Right atrium auricular region (tissue), 2 donors: ENCODE data around the gene PVR. TPM values are rescaled to one million over a fixed set of nuclear protein-coding genes. Genes with fewer than 3 reads are reported as not detected.

Experiments used
- DNase-seq: peaks from one replicate; pipeline ENCODE4 v3.0.0-alpha.2; 2019; ENCODE audit warnings: low spot score
- H3K27ac ChIP-seq, 2 donors: fragments of 200-600 bp; sonication (generic); 1 replicate in 1 of 2; 2 replicates in 1 of 2; pipeline ENCODE4 v1.5.1; 2016 to 2019
- H3K27me3 ChIP-seq, 2 donors: fragments of 200-600 bp; sonication (generic); one replicate each; pipeline versions ENCODE4 v1.5.1 to v1.6.0; 2017 to 2019
- H3K36me3 ChIP-seq: fragments of 200-600 bp; sonication (generic); one replicate; pipeline ENCODE4 v1.5.1; 2016
- H3K4me1 ChIP-seq, 2 donors: fragments of 200-600 bp; sonication (generic); one replicate each; pipeline versions ENCODE4 v1.5.1 to v1.6.0; 2017 to 2019
- H3K4me3 ChIP-seq, 2 donors: fragments of 200-600 bp; sonication (generic); 1 replicate in 1 of 2; 2 replicates in 1 of 2; pipeline ENCODE4 v1.5.1; 2017 to 2019; ENCODE audit warnings: mild to moderate bottlenecking in 1 of 2, moderate library complexity in 1 of 2
- H3K9me3 ChIP-seq, 2 donors: fragments of 200-600 bp; sonication (generic); one replicate each; pipeline ENCODE4 v1.5.1; 2019
- CTCF ChIP-seq, 2 donors: fragments of 200-600 bp; sonication (generic); IDR thresholded peaks; one replicate each; pipeline ENCODE4 v1.5.1; 2019; ENCODE audit warnings: antibody characterized with exemption in 2 of 2
- total RNA-seq, 2 donors: library from RNA; depleted of rRNA; stranded (reverse); fragments of >200 nt; gene quantifications; one replicate each; pipeline ENCODE4 v1.1.0, GENCODE V29; 2016

The PVR gene
- total RNA-seq, 2 donors from 2014 or later: 72.4 to 104 TPM

- Histone ChIP-seq H3K9me3 (no peaks in the 10 kb centered on the region), H3K27ac (no peak overlapping the region), H3K4me1 (peaks cover 0 to 27% of the 10 kb centered on the region in 2 donors), H3K36me3 (no peaks in the 10 kb centered on the region), H3K4me3 (no peak overlapping the region), H3K27me3 (no peaks in the 10 kb centered on the region)
- peak; percentile 77 for DNase-seq
- peak; percentile 82 to 94 for TF ChIP-seq CTCF (IDR thresholded peaks at IDR 0.05)
These were observed 45.8 kb downstream of the PVR start for GRCh38 chr19:44689290-44690130.

GRCh38 chr19:44690131-44690440, 46.4 kb downstream of the PVR start:
- H3K27me3 ChIP-seq: no peaks in the 10 kb centered on the region
- peaks cover 0 to 25% of the 10 kb centered on the region in 2 donors for H3K4me1 ChIP-seq
- DNase-seq: no peak
- H3K9me3 ChIP-seq: no peaks in the 10 kb centered on the region
- H3K27ac ChIP-seq: no peak overlapping the region
- TF ChIP-seq CTCF (IDR thresholded peaks at IDR 0.05): no peak
- H3K36me3 ChIP-seq: no peaks in the 10 kb centered on the region
- no peak overlapping the region for H3K4me3 ChIP-seq

- Histone ChIP-seq H3K4me1 (peaks cover 0 to 30% of the 10 kb centered on the region in 2 donors), H3K27ac (peak overlapping the region in 1 of 2 donors; percentile 54), H3K4me3 (no peak overlapping the region), H3K27me3 (no peaks in the 10 kb centered on the region), H3K36me3 (no peaks in the 10 kb centered on the region), H3K9me3 (no peaks in the 10 kb centered on the region)
- no peak for DNase-seq
- no peak for TF ChIP-seq CTCF (IDR thresholded peaks at IDR 0.05)
These were observed 48.6 kb downstream of the PVR start for GRCh38 chr19:44692379-44692721.

- DNase-seq: no peak
- no peaks in the 10 kb centered on the region for H3K9me3 ChIP-seq
- H3K27me3 ChIP-seq: no peaks in the 10 kb centered on the region
- H3K4me3 ChIP-seq: no peak overlapping the region
- no peak overlapping the region for H3K27ac ChIP-seq
- peaks cover 0 to 27% of the 10 kb centered on the region in 2 donors for H3K4me1 ChIP-seq
- TF ChIP-seq CTCF (IDR thresholded peaks at IDR 0.05): no peak
- no peaks in the 10 kb centered on the region for H3K36me3 ChIP-seq
These were observed 50.5 kb downstream of the PVR start for GRCh38 chr19:44694184-44694579.

- H3K27ac ChIP-seq: no peak overlapping the region
- H3K36me3 ChIP-seq: no peaks in the 10 kb centered on the region
These were observed 53.4 kb downstream of the PVR start for GRCh38 chr19:44696939-44697669.

More at GRCh38 chr19:44696939-44697669, 53.4 kb downstream of the PVR start:
- no peak for TF ChIP-seq CTCF (IDR thresholded peaks at IDR 0.05)
- H3K9me3 ChIP-seq: no peaks in the 10 kb centered on the region
- H3K4me1 ChIP-seq: peaks cover 0 to 18% of the 10 kb centered on the region in 2 donors
- no peak overlapping the region for H3K4me3 ChIP-seq
- H3K27me3 ChIP-seq: no peaks in the 10 kb centered on the region
- no peak for DNase-seq
